Colon (tissue), 2 donors: Measurements from ENCODE around the gene LARP4B.
"Not testable (repeated sequence)": the region's sequence is repeated elsewhere in the genome, so short reads cannot be mapped to it uniquely, and the experiment has no call there.

Source experiments
- FAIRE-seq: peaks from 2 replicates; lab custom pipeline; 2012; peaks lifted over from hg19 to GRCh38; lab: Jason Lieb, UNC
- donor health status: control.
- donor health status: control.

LARP4B gene

GRCh38 chr10:786633-787474, 144.7 kb downstream of the LARP4B start:
- FAIRE-seq: no peak

GRCh38 chr10:785861-786214, 145.7 kb downstream of the LARP4B start:
- FAIRE-seq: no peak

- no peak for FAIRE-seq
These were observed 146.2 kb downstream of the LARP4B start for GRCh38 chr10:785089-785860.

GRCh38 chr10:784403-785088, 147.0 kb downstream of the LARP4B start:
- no peak for FAIRE-seq

- no peak for FAIRE-seq
These were observed 148.5 kb downstream of the LARP4B start for GRCh38 chr10:782751-783648.

GRCh38 chr10:780536-781524, 150.7 kb downstream of the LARP4B start:
- FAIRE-seq: no peak

- no peak for FAIRE-seq
These were observed 152.7 kb downstream of the LARP4B start for GRCh38 chr10:778626-779330.

- FAIRE-seq: no peak
These were observed 153.5 kb downstream of the LARP4B start for GRCh38 chr10:777913-778479.

- FAIRE-seq: no peak
These were observed 154.7 kb downstream of the LARP4B start for GRCh38 chr10:776772-777171.

GRCh38 chr10:775245-776075, 156.0 kb downstream of the LARP4B start:
- no peak for FAIRE-seq

- no peak for FAIRE-seq
These were observed 156.8 kb downstream of the LARP4B start for GRCh38 chr10:774661-775244.

GRCh38 chr10:774223-774622, 157.3 kb downstream of the LARP4B start:
- FAIRE-seq: no peak

GRCh38 chr10:773562-774161, 157.8 kb downstream of the LARP4B start:
- no peak for FAIRE-seq

- no peak for FAIRE-seq
These were observed 159.3 kb downstream of the LARP4B start for GRCh38 chr10:772227-772637.

GRCh38 chr10:771647-772046, 159.9 kb downstream of the LARP4B start:
- no peak for FAIRE-seq

GRCh38 chr10:770975-771374, 160.5 kb downstream of the LARP4B start:
- no peak for FAIRE-seq

- FAIRE-seq: not testable (repeated sequence)
These were observed 161.3 kb downstream of the LARP4B start for GRCh38 chr10:770048-770712.
